BLaER1 treated with 17β-estradiol and CSF1 and Interleukin-3, amounts not matched to agents 10 nM and 100 nM (cell line): ENCODE data around the gene SULT1A3.
"Not testable (repeated sequence)": the region's sequence is repeated elsewhere in the genome, so short reads cannot be mapped to it uniquely, and the experiment has no call there.

Experiments
- H3K27ac ChIP-seq, 11 experiments: shearing (Covaris generic); formaldehyde crosslinking; 2 replicates each; pipeline ENCODE4 v1.8.1; 2022
- H3K27me3 ChIP-seq, 11 experiments: shearing (Covaris generic); formaldehyde crosslinking; 2 replicates each; pipeline ENCODE4 v1.8.1; 2022
- H3K36me3 ChIP-seq, 11 experiments: shearing (Covaris generic); formaldehyde crosslinking; 2 replicates each; pipeline ENCODE4 v1.8.1; 2022
- H3K4me1 ChIP-seq, 10 experiments: shearing (Covaris generic); formaldehyde crosslinking; 2 replicates each; pipeline ENCODE4 v1.8.1; 2022
- H3K4me2 ChIP-seq, 11 experiments: shearing (Covaris generic); formaldehyde crosslinking; 2 replicates each; pipeline ENCODE4 v1.8.1; 2022
- H3K4me3 ChIP-seq, 10 experiments: shearing (Covaris generic); formaldehyde crosslinking; 2 replicates each; pipeline ENCODE4 v1.8.1; 2022
- H3K9ac ChIP-seq, 11 experiments: shearing (Covaris generic); formaldehyde crosslinking; 2 replicates each; pipeline ENCODE4 v1.8.1; 2022
- H3K9me3 ChIP-seq, 11 experiments: shearing (Covaris generic); formaldehyde crosslinking; replicated peaks in 1 of 11; 2 replicates each; pipeline ENCODE4 v1.8.1; 2022
- H4K20me1 ChIP-seq, 11 experiments: shearing (Covaris generic); formaldehyde crosslinking; 2 replicates each; pipeline ENCODE4 v1.8.1; 2022

Gene SULT1A3

GRCh38 chr16:30205541-30206236 lies 6.6 kb downstream of the SULT1A3 start:
- not testable (repeated sequence) for H3K27ac ChIP-seq, H3K4me1 ChIP-seq, H3K9me3 ChIP-seq, H3K36me3 ChIP-seq, H3K27me3 ChIP-seq, H3K9ac ChIP-seq, H4K20me1 ChIP-seq
- Histone ChIP-seq H3K4me2 (peak overlapping the region; percentile 62 to 86 (median 73); a peak in 21 of 22 replicates), H3K4me3 (peak overlapping the region in 8 of 10 experiments; percentile 40 to 65 (median 51); a peak in 13 of 20 replicates)

- H3K36me3 ChIP-seq, H3K9me3 ChIP-seq, H3K27me3 ChIP-seq, H4K20me1 ChIP-seq, H3K27ac ChIP-seq, H3K9ac ChIP-seq, H3K4me1 ChIP-seq: not testable (repeated sequence)
- Histone ChIP-seq H3K4me2 (peak overlapping the region; percentile 62 to 86 (median 73); a peak in 21 of 22 replicates), H3K4me3 (peak overlapping the region in 8 of 10 experiments; percentile 40 to 65 (median 51); a peak in 13 of 20 replicates)
Measured at GRCh38 chr16:30206252-30206651, 7.2 kb downstream of the SULT1A3 start.

GRCh38 chr16:30207063-30207704 lies 8.1 kb downstream of the SULT1A3 start:
- not testable (repeated sequence) for H3K36me3 ChIP-seq, H4K20me1 ChIP-seq, H3K9ac ChIP-seq, H3K9me3 ChIP-seq, H3K4me1 ChIP-seq, H3K27ac ChIP-seq, H3K4me3 ChIP-seq, H3K4me2 ChIP-seq, H3K27me3 ChIP-seq

GRCh38 chr16:30209032-30209431 lies 10.0 kb downstream of the SULT1A3 start:
- H3K9me3 ChIP-seq, H3K9ac ChIP-seq, H3K36me3 ChIP-seq, H3K4me2 ChIP-seq, H3K4me1 ChIP-seq, H3K4me3 ChIP-seq, H4K20me1 ChIP-seq, H3K27ac ChIP-seq, H3K27me3 ChIP-seq: not testable (repeated sequence)

- H3K27ac ChIP-seq, H3K4me3 ChIP-seq, H3K9ac ChIP-seq, H3K4me1 ChIP-seq, H3K27me3 ChIP-seq, H4K20me1 ChIP-seq, H3K9me3 ChIP-seq, H3K36me3 ChIP-seq, H3K4me2 ChIP-seq: not testable (repeated sequence)
Measured at GRCh38 chr16:30211414-30211813, 12.4 kb downstream of the SULT1A3 start.

GRCh38 chr16:30217082-30217481 lies 18.0 kb downstream of the SULT1A3 start:
- H3K9me3 ChIP-seq, H3K4me2 ChIP-seq, H3K36me3 ChIP-seq, H4K20me1 ChIP-seq, H3K27me3 ChIP-seq, H3K4me3 ChIP-seq, H3K9ac ChIP-seq, H3K27ac ChIP-seq, H3K4me1 ChIP-seq: not testable (repeated sequence)

- not testable (repeated sequence) for H3K4me1 ChIP-seq, H3K27ac ChIP-seq, H4K20me1 ChIP-seq, H3K9me3 ChIP-seq, H3K4me2 ChIP-seq, H3K36me3 ChIP-seq, H3K27me3 ChIP-seq, H3K9ac ChIP-seq, H3K4me3 ChIP-seq
Measured at GRCh38 chr16:30248379-30248778, 49.3 kb downstream of the SULT1A3 start, which contains the start of gene NPIPB13. Gene NPIPB13, minus strand, starts transcription at chr16:30248479. Its CDS starts 2,906 bp downstream, at chr16:30245573.
